ENCODE data around the gene FAM83E. TPM values are rescaled to one million over a fixed set of nuclear protein-coding genes. Genes with fewer than 3 reads are reported as not detected.

The FAM83E gene
- total RNA-seq, 4 donors from 2014 or later = 0.15 TPM; not detected in 3

DNA sequence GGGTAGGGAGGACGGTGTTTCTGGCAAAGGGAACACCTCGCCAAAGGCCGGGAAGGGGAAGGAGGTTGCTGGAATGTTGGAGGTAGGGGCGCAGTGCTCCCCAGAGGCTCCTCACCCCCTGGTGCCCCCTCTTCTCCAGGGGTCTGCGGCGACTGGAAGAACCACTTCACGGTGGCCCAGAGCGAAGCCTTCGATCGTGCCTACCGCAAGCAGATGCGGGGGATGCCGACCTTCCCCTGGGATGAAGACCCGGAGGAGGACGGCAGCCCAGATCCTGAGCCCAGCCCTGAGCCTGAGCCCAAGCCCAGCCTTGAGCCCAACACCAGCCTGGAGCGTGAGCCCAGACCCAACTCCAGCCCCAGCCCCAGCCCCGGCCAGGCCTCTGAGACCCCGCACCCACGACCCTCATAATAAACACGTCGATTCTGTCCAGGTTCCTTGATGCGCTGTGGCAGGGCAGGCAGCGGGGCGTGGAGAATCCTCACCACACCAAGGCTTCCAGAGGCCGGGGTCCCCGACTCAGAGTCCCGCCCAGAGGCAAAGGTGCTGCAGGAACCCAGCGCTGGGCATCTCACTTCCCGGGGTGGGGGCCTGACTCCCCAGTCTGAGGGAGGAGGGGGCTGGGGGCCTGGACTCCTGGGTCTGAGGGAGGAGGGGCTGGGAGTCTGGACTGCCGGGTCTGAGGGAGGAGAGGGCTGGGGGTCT, 15.7 kb downstream of the FAM83E start:
- intact Hi-C loops (cut with DNase I; ENCODE audit: low total_unique reads) (no loop called here), in situ Hi-C loops (cut with MboI; ENCODE audit: low sequenced_read_pairs in 4 of 4) (loop anchor here in 2 of 4 donors (25.0 kb wide), 1 partner anchor 287 kb away; a partner anchor contains a TSS)
- DNase-seq (no peak), ATAC-seq (no peak)
- Histone ChIP-seq H3K27me3 (no peaks in the 10 kb centered on the region), H3K4me1 (no peaks in the 10 kb centered on the region), H3K36me3 (no peaks in the 10 kb centered on the region), H3K27ac (no peak overlapping the region), H3K9me3 (no peaks in the 10 kb centered on the region), H3K4me3 (no peak overlapping the region)
- TF ChIP-seq POLR2A (IDR thresholded peaks at IDR 0.05) = no peak

DNA sequence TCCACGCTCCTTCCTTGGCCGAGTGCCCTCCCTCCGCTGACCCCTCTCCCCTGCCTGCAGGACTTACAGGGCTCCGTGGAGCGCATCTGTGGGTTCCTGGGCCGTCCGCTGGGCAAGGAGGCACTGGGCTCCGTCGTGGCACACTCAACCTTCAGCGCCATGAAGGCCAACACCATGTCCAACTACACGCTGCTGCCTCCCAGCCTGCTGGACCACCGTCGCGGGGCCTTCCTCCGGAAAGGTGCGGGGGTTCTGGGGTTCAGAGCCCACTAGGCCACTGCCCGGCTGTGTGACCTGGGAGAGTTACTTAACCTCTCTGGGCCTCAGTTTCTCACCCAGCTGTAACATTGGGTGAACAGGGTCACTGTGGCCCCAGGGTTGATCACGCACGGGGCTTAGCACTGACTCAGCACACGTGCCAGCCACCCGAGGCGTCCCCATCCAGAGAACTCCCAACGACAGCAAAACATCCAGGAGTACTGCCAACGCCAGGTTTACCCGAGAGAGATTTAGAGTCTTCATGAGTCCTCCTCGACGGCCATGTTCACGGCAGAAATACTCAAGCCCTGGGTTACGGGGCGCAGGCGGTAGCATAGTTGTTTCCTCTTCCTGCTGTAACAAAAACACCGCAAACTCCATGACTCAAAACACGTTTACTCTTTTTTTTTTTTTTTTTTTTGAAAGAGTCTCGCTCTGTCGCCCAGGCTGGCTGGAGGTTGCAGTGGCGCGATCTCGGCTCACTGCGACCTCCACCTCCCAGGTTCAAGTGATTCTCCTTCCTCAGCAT, 18.0 kb downstream of the FAM83E start:
- ATAC-seq = no peak
- Histone ChIP-seq H3K27me3 (no peaks in the 10 kb centered on the region), H3K4me3 (no peak overlapping the region), H3K36me3 (no peaks in the 10 kb centered on the region), H3K4me1 (no peaks in the 10 kb centered on the region), H3K9me3 (no peaks in the 10 kb centered on the region), H3K27ac (no peak overlapping the region)
- DNase-seq = no peak
- in situ Hi-C loops (cut with MboI; ENCODE audit: low sequenced_read_pairs in 4 of 4) = loop anchor here in 2 of 4 donors (25.0 kb wide), 1 partner anchor 285 kb away; a partner anchor contains a TSS
- intact Hi-C loops (cut with DNase I; ENCODE audit: low total_unique reads) = no loop called here
- TF ChIP-seq POLR2A (IDR thresholded peaks at IDR 0.05) = no peak
- TF ChIP-seq, protein P1, sequence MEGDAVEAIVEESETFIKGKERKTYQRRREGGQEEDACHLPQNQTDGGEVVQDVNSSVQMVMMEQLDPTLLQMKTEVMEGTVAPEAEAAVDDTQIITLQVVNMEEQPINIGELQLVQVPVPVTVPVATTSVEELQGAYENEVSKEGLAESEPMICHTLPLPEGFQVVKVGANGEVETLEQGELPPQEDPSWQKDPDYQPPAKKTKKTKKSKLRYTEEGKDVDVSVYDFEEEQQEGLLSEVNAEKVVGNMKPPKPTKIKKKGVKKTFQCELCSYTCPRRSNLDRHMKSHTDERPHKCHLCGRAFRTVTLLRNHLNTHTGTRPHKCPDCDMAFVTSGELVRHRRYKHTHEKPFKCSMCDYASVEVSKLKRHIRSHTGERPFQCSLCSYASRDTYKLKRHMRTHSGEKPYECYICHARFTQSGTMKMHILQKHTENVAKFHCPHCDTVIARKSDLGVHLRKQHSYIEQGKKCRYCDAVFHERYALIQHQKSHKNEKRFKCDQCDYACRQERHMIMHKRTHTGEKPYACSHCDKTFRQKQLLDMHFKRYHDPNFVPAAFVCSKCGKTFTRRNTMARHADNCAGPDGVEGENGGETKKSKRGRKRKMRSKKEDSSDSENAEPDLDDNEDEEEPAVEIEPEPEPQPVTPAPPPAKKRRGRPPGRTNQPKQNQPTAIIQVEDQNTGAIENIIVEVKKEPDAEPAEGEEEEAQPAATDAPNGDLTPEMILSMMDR (IDR thresholded peaks at IDR 0.05 in 4 of 5, conservative IDR thresholded peaks at IDR 0.05 in 1 of 5) = no peak

DNA sequence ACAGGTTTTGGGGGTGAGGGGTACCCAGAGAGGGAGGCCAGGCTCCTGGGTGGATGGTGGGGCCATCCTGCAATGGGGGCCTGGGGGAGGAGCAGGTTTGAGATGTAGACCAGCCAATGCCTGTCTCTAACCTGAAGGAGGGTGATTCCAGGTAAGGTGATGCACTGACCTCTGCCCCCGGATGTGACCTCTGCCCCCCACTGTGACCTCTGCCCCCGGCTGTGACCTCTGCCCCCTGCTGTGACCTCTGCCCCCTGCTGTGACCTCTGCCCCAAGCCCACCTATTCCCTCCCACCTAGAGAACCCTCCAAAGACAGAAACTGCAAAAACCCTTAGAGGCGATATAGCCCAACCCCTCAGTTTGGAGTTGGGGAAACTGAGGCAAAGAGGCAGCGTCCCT, 18.6 kb downstream of the FAM83E start:
- no peak for DNase-seq
- intact Hi-C loops (cut with DNase I; ENCODE audit: low total_unique reads) (no loop called here), in situ Hi-C loops (cut with MboI; ENCODE audit: low sequenced_read_pairs in 4 of 4) (loop anchor here in 2 of 4 donors (25.0 kb wide), 1 partner anchor 284 kb away; a partner anchor contains a TSS)
- no peak for ATAC-seq
- Histone ChIP-seq H3K9me3 (no peaks in the 10 kb centered on the region), H3K4me3 (no peak overlapping the region), H3K36me3 (no peaks in the 10 kb centered on the region), H3K4me1 (no peaks in the 10 kb centered on the region), H3K27me3 (no peaks in the 10 kb centered on the region), H3K27ac (no peak overlapping the region)
- no peak for TF ChIP-seq POLR2A (IDR thresholded peaks at IDR 0.05)
- TF ChIP-seq, protein P1 (IDR thresholded peaks at IDR 0.05 in 4 of 5, conservative IDR thresholded peaks at IDR 0.05 in 1 of 5) = no peak

DNA sequence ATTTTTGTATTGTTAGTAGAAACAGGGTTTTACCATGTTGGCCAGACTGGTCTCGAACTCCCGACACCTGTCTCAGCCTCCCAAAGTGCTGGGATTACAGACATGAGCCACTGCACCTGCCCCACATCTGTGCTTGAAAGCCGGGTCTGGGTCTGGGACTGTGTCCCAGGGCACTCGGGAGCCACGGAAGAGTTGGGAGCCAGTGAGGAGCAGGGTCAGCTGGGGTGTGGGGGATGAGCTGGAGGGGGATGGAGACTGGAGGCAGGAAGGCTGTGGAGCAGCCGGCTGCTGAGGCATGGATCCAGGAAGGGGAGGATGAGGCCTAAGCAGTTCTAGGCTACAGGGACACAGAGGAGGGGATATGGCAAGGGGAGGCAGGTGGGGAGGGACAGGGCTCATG, 19.0 kb downstream of the FAM83E start:
- Histone ChIP-seq H3K36me3 (no peaks in the 10 kb centered on the region), H3K4me3 (no peak overlapping the region), H3K9me3 (no peaks in the 10 kb centered on the region), H3K4me1 (no peaks in the 10 kb centered on the region), H3K27ac (no peak overlapping the region), H3K27me3 (no peaks in the 10 kb centered on the region)
- in situ Hi-C loops (cut with MboI; ENCODE audit: low sequenced_read_pairs in 4 of 4) = loop anchor here in 2 of 4 donors (25.0 kb wide), 1 partner anchor 284 kb away; a partner anchor contains a TSS
- intact Hi-C loops (cut with DNase I; ENCODE audit: low total_unique reads) = no loop called here
- ATAC-seq = no peak
- TF ChIP-seq, protein P1 (IDR thresholded peaks at IDR 0.05 in 4 of 5, conservative IDR thresholded peaks at IDR 0.05 in 1 of 5) = no peak
- TF ChIP-seq POLR2A (IDR thresholded peaks at IDR 0.05) = no peak
- no peak for DNase-seq

DNA sequence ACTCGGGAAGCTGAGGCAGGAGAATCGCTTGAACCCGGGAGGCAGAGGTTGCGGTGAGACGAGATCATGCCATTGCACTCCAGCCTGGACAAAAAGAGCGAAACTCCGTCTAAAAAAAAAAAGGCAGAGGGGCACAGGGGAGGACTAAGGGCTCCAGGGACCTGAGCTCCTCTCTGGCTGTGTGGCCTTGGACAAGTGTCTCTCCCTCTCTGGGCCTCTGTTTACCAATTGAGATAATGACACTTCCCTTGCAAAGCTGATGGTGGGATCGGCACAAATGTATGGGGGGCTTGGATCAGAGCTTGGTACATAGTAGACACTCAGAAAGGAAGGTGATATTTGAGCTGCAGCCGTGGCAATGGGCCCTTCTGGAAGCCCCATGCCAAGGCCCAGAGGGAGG, 19.7 kb downstream of the FAM83E start:
- H3K4me3 ChIP-seq = no peak overlapping the region
- no peak for TF ChIP-seq POLR2A (IDR thresholded peaks at IDR 0.05)
- TF ChIP-seq, protein P1 (IDR thresholded peaks at IDR 0.05 in 4 of 5, conservative IDR thresholded peaks at IDR 0.05 in 1 of 5) = no peak
- no peaks in the 10 kb centered on the region for H3K27me3 ChIP-seq
- intact Hi-C loops (cut with DNase I; ENCODE audit: low total_unique reads) = no loop called here
- DNase-seq (no peak), ATAC-seq (no peak)
- H3K27ac ChIP-seq = no peak overlapping the region
- in situ Hi-C loops (cut with MboI; ENCODE audit: low sequenced_read_pairs in 4 of 4) = loop anchor here in 2 of 4 donors (25.0 kb wide), 1 partner anchor 283 kb away; a partner anchor contains a TSS
- H3K9me3 ChIP-seq = no peaks in the 10 kb centered on the region
- no peaks in the 10 kb centered on the region for H3K4me1 ChIP-seq
- H3K36me3 ChIP-seq = no peaks in the 10 kb centered on the region
